B cell (primary cell): Measurements from ENCODE around the gene TKT. TPM values are rescaled to one million over a fixed set of nuclear protein-coding genes. Genes with fewer than 3 reads are reported as not detected.

ENCODE experiments used
- ATAC-seq: fragments of 200-7000 bp; cut with Tn5 transposase; one replicate; pipeline ENCODE4 v1.10.0; 2021; ENCODE audit warnings: low read depth, mild to moderate bottlenecking, moderate number of reproducible peaks, moderate library complexity
- CTCF ChIA-PET: fragments of 350-600 bp; sonication (Branson Sonifier 250); formaldehyde crosslinking; loops from one replicate; lab custom pipeline; 2021; ENCODE audit warnings: antibody characterized with exemption, inconsistent platforms; lab: Charles Lee
- POLR2A ChIA-PET: fragments of 350-600 bp; sonication (Branson Sonifier 250); formaldehyde crosslinking; loops from one replicate; lab custom pipeline; 2021; ENCODE audit warnings: antibody characterized with exemption; lab: Charles Lee
- DNase-seq: peaks from one replicate; pipeline ENCODE4 v3.0.0; 2013
- H2AFZ ChIP-seq: 2 replicates; pipeline ENCODE4 v1.6.1; 2012; ENCODE audit warnings: mild to moderate bottlenecking, low read depth, low read length; ENCODE audit not compliant: insufficient read depth, poor library complexity, severe bottlenecking
- H3K27ac ChIP-seq, 2 donors: 1 replicate in 1 of 2; 2 replicates in 1 of 2; pipeline ENCODE4 v1.5.1; 2012 to 2013; ENCODE audit warnings: low read length in 2 of 2, mild to moderate bottlenecking in 2 of 2, moderate library complexity in 1 of 2
- H3K27me3 ChIP-seq, 4 experiments: fragments of 200-600 bp in 1 of 4; sonication (generic) in 1 of 4; replicated peaks in 1 of 4; 1 replicate in 2 of 4; 2 replicates in 2 of 4; pipeline versions ENCODE4 v1.6.1 to v1.7.0; 2013 to 2016; ENCODE audit warnings: low read length in 3 of 4, mild to moderate bottlenecking in 2 of 4, mixed read lengths in 1 of 4, moderate library complexity in 1 of 4; ENCODE audit not compliant: insufficient read depth in 4 of 4, control insufficient read depth in 3 of 4; ENCODE audit errors: control extremely low read depth in 1 of 4
- H3K36me3 ChIP-seq, 2 experiments: replicated peaks in 1 of 2; 1 replicate in 1 of 2; 2 replicates in 1 of 2; pipeline versions ENCODE4 v1.6.1 to v1.7.1; 2013; ENCODE audit warnings: low read length in 1 of 2; ENCODE audit not compliant: insufficient read depth in 2 of 2, control insufficient read depth in 1 of 2; ENCODE audit errors: control extremely low read depth in 1 of 2, extremely low read depth in 1 of 2
- H3K4me1 ChIP-seq, 2 donors: fragments of 200-600 bp in 1 of 2; sonication (generic) in 1 of 2; 1 replicate in 1 of 2; 2 replicates in 1 of 2; pipeline versions ENCODE4 v1.5.1 to v1.6.1; 2013 to 2017; ENCODE audit warnings: low read length in 2 of 2; ENCODE audit not compliant: control insufficient read depth in 2 of 2, insufficient read depth in 2 of 2
- H3K4me2 ChIP-seq: replicated peaks from 2 replicates; pipeline ENCODE3; 2012; ENCODE audit warnings: mild to moderate bottlenecking, low read depth, low read length; ENCODE audit not compliant: poor library complexity, severe bottlenecking
- H3K4me3 ChIP-seq, 5 experiments: fragments of 200-600 bp in 1 of 5; sonication (generic) in 1 of 5; 1 replicate in 3 of 5; 2 replicates in 2 of 5; pipeline versions ENCODE4 v1.5.1 to v1.7.0; 2011 to 2016; ENCODE audit warnings: low read length in 4 of 5, mild to moderate bottlenecking in 4 of 5, low read depth in 2 of 5, control low read depth in 1 of 5, moderate library complexity in 1 of 5; ENCODE audit not compliant: insufficient read depth in 1 of 5; ENCODE audit errors: control extremely low read depth in 1 of 5, extremely low read depth in 1 of 5
- H3K79me2 ChIP-seq: fragments of 200-600 bp; sonication (generic); one replicate; pipeline ENCODE4 v1.6.0; 2016; ENCODE audit warnings: low read length; ENCODE audit not compliant: control insufficient read depth, insufficient read depth
- H3K9ac ChIP-seq: fragments of 200-600 bp; sonication (generic); 2 replicates; pipeline ENCODE4 v1.6.1; 2017; ENCODE audit warnings: mild to moderate bottlenecking, low read length, moderate library complexity
- H3K9me3 ChIP-seq, 3 donors: one replicate each; pipeline versions ENCODE4 v1.6.1 to v1.7.1; 2013; ENCODE audit warnings: low read length in 2 of 3; ENCODE audit not compliant: control insufficient read depth in 2 of 3, insufficient read depth in 1 of 3; ENCODE audit errors: control extremely low read depth in 1 of 3
- H4K20me1 ChIP-seq: 2 replicates; pipeline ENCODE4 v1.6.0; 2012; ENCODE audit warnings: mild to moderate bottlenecking, low read length; ENCODE audit not compliant: insufficient read depth, control insufficient read depth, poor library complexity, severe bottlenecking
- H3K27ac Mint-ChIP-seq: one replicate; pipeline ENCODE4 v1.8.0; 2021; ENCODE audit warnings: mixed read lengths
- H3K27me3 Mint-ChIP-seq: one replicate; pipeline ENCODE4 v1.8.0; 2021; ENCODE audit warnings: mixed read lengths
- H3K4me1 Mint-ChIP-seq: one replicate; pipeline ENCODE4 v1.8.0; 2021; ENCODE audit warnings: mixed read lengths
- H3K4me3 Mint-ChIP-seq: one replicate; pipeline ENCODE4 v1.8.0; 2021; ENCODE audit warnings: mixed read lengths
- H3K9me3 Mint-ChIP-seq: one replicate; pipeline ENCODE4 v1.8.0; 2022; ENCODE audit warnings: mixed read lengths; ENCODE audit not compliant: insufficient read depth
- EZH2 ChIP-seq: IDR thresholded peaks from 2 replicates; pipeline ENCODE4 v1.6.1; 2012; ENCODE audit warnings: borderline replicate concordance, low read depth, mild to moderate bottlenecking, moderate library complexity, low read length; ENCODE audit not compliant: insufficient read depth, poor library complexity, severe bottlenecking
- WGBS: methylation state at CpG from one replicate; pipeline ENCODE4 v1.1.5; 2013; ENCODE audit warnings: missing lambda C conversion rate; ENCODE audit not compliant: insufficient coverage; 5-methylcytosine and 5-hydroxymethylcytosine counted together
- intact Hi-C: fragments of 100-400 bp; cut with micrococcal nuclease; formaldehyde crosslinking; loops from one replicate; pipeline ENCODE4 v1.10.0; 2022
- polyA plus RNA-seq: library from polyadenylated mRNA; depleted of rRNA; stranded (reverse); fragments of >200 nt; gene quantifications from 2 replicates; pipeline ENCODE4 v1.2.3, GENCODE V29; 2012
- total RNA-seq, 2 donors: library from RNA; stranded (reverse); fragments of 120-200 nt in 1 of 2; gene quantifications; 1 replicate in 1 of 2; 2 replicates in 1 of 2; pipeline versions ENCODE4 v1.2.3 to v1.2.4, GENCODE V29; 2013 to 2022
- TF ChIP-seq, protein P1 (sequence below): fragments of 200-600 bp; IDR thresholded peaks from one replicate; pipeline ENCODE4 v1.8.0; 2022; ENCODE audit warnings: antibody characterized with exemption, mild to moderate bottlenecking

Gene TKT
- total and polyA plus RNA-seq, 2 donors (not counting 1 experiment from before 2014, with no cell fraction given): 69.5 to 81.0 TPM

DNA sequence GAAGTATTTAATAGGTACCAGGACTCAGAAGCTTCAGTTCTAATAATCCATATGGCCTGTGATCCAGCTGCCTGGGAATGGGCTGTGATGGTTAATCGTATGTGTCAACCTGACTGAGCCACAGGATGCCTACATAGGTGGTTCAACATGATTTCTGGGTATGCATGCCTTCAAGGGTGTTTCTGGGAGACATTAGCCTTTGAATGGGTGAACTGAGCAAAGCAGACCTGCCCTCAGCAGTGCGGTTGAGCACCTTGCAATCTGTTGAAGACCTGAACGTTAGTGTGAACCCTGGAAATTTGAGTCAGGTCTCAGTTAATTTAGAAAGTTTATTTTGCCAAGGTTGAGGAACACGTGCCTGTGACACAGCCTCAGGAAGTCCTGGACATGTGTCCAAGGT is 22.8 kb upstream of the TKT start:
- TF ChIP-seq, protein P1, sequence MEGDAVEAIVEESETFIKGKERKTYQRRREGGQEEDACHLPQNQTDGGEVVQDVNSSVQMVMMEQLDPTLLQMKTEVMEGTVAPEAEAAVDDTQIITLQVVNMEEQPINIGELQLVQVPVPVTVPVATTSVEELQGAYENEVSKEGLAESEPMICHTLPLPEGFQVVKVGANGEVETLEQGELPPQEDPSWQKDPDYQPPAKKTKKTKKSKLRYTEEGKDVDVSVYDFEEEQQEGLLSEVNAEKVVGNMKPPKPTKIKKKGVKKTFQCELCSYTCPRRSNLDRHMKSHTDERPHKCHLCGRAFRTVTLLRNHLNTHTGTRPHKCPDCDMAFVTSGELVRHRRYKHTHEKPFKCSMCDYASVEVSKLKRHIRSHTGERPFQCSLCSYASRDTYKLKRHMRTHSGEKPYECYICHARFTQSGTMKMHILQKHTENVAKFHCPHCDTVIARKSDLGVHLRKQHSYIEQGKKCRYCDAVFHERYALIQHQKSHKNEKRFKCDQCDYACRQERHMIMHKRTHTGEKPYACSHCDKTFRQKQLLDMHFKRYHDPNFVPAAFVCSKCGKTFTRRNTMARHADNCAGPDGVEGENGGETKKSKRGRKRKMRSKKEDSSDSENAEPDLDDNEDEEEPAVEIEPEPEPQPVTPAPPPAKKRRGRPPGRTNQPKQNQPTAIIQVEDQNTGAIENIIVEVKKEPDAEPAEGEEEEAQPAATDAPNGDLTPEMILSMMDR: no peak
- TF ChIP-seq EZH2: no peak
- ChIA-PET POLR2A (no interaction called here), CTCF (no interaction called here)
- Histone ChIP-seq H3K27me3 (no peaks in the 10 kb centered on the region), H3K27ac (no peak overlapping the region), H4K20me1 (no peaks in the 10 kb centered on the region), H3K79me2 (no peaks in the 10 kb centered on the region), H2AFZ (no peak overlapping the region), H3K4me2 (no peak overlapping the region), H3K36me3 (peaks cover 0 to 3% of the 10 kb centered on the region in 2 experiments), H3K9ac (no peak overlapping the region), H3K9me3 (no peaks in the 10 kb centered on the region), H3K4me3 (no peak overlapping the region), H3K4me1 (no peaks in the 10 kb centered on the region)
- Mint-ChIP-seq H3K27me3 (no peaks in the 10 kb centered on the region), H3K4me3 (no peak overlapping the region), H3K27ac (no peak overlapping the region), H3K4me1 (no peaks in the 10 kb centered on the region), H3K9me3 (no peaks in the 10 kb centered on the region)
- 94% methylated on average over 4 of the region's 4 CpGs for WGBS
- DNase-seq: no peak
- intact Hi-C loops: no loop called here
- ATAC-seq: no peak

DNA sequence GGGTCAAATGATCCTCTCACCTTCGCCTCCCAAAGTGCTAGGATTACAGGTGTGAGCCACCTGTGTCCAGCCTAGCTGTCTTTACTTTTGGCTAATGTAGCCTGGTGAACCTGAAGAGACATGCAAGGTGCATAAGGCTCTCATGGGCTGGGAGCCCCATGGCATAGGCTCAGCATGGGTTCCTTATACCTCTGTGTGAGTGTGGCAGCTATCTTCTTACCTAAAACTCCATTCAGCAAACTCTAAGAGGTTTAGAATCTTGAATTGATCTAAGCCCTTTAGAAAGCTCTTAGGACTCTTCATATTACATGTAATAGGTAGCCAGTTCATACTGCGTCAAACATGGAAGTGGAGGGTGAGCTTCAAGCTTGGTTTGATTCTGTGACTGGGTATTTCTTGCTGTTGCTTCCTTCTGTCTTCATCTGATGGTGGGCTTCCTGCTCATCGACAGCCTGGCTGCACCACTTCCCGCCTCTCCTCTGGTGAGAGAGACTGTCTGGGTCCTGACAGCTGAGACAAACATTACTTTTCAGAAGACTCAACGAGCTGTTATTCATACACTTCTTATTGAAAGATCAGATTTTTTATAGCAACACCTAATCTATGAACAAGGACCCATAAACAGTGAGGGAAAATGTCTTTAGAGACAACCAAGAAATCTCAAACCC is 19.2 kb upstream of the TKT start:
- Mint-ChIP-seq H3K27ac (no peak overlapping the region), H3K9me3 (no peaks in the 10 kb centered on the region), H3K4me3 (no peak overlapping the region), H3K27me3 (no peaks in the 10 kb centered on the region), H3K4me1 (peaks cover 1% of the 10 kb centered on the region)
- H3K9me3 ChIP-seq: no peaks in the 10 kb centered on the region
- H3K36me3 ChIP-seq: no peaks in the 10 kb centered on the region
- DNase-seq (no peak), ATAC-seq (no peak)
- H3K4me3 ChIP-seq: no peak overlapping the region
- H2AFZ ChIP-seq: no peak overlapping the region
- ChIA-PET POLR2A (no interaction called here), CTCF (no interaction called here)
- WGBS: 62% methylated on average over 2 of the region's 5 CpGs
- no peak overlapping the region for H3K4me2 ChIP-seq
- H4K20me1 ChIP-seq: no peaks in the 10 kb centered on the region
- no peak overlapping the region for H3K9ac ChIP-seq
- H3K4me1 ChIP-seq: peaks cover 0 to 1% of the 10 kb centered on the region in 2 donors
- no peak for TF ChIP-seq EZH2
- TF ChIP-seq, protein P1: no peak
- no peak overlapping the region for H3K27ac ChIP-seq
- H3K27me3 ChIP-seq: no peaks in the 10 kb centered on the region
- intact Hi-C loops: no loop called here
- H3K79me2 ChIP-seq: no peaks in the 10 kb centered on the region
